Measurements from ENCODE around the gene GPR158. TPM values are rescaled to one million over a fixed set of nuclear protein-coding genes. Genes with fewer than 3 reads are reported as not detected.

The GPR158 gene
- total RNA-seq, 1 donor from 2014 or later, result 0.12 TPM

DNA sequence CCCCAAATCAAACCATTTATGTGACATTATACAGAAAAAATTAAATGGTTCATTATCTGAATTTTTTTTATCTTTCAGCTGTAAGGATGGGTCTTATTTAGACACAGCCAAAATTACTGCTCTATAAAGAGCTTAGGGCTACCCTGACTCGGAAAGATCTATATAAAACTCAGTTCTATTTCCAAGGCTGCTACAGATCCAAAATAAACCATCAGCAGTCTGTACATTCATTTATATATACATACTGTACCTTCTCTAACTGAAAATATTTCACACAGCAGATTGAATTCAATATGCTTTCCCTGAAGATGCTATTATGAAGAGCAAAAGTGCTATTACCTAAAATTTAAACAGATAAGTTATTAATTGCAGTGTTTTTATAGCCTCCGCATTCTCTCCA lies 471.6 kb downstream of the GPR158 start:
- Histone ChIP-seq H3K4me1 (no peaks in the 10 kb centered on the region), H3K27ac (no peak overlapping the region), H3K27me3 (ENCODE audit: low read depth) (no peaks in the 10 kb centered on the region), H3K9me3 (no peaks in the 10 kb centered on the region), H3K36me3 (no peaks in the 10 kb centered on the region), H3K4me3 (no peak overlapping the region)
- ATAC-seq (no peak), DNase-seq (no peak)
- TF ChIP-seq, protein P1, sequence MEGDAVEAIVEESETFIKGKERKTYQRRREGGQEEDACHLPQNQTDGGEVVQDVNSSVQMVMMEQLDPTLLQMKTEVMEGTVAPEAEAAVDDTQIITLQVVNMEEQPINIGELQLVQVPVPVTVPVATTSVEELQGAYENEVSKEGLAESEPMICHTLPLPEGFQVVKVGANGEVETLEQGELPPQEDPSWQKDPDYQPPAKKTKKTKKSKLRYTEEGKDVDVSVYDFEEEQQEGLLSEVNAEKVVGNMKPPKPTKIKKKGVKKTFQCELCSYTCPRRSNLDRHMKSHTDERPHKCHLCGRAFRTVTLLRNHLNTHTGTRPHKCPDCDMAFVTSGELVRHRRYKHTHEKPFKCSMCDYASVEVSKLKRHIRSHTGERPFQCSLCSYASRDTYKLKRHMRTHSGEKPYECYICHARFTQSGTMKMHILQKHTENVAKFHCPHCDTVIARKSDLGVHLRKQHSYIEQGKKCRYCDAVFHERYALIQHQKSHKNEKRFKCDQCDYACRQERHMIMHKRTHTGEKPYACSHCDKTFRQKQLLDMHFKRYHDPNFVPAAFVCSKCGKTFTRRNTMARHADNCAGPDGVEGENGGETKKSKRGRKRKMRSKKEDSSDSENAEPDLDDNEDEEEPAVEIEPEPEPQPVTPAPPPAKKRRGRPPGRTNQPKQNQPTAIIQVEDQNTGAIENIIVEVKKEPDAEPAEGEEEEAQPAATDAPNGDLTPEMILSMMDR (IDR thresholded peaks at IDR 0.05), result no peak
- intact Hi-C loops (cut with DNase I), result no loop called here

DNA sequence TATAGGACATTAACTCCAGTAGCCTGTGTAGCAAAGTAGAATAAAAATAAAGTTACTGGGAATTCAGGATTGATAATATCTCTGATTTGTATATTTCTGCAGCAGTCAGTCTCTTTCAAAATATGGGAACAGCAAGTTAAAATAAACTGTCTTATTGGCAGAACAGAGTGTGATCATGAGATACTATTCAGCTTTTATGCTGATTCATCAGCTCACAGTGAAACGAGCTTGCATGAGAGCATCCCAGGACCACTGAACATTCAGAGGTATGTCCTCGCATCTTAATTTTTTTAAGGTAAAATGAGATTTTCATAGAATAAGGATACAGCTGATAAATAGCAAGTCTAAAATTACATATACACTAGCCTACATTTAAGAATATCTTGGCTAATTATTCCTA lies 476.7 kb downstream of the GPR158 start:
- ATAC-seq (no peak), DNase-seq (no peak)
- no peak overlapping the region for H3K4me3 ChIP-seq
- no peaks in the 10 kb centered on the region for H3K9me3 ChIP-seq
- TF ChIP-seq, protein P1 (IDR thresholded peaks at IDR 0.05), result no peak
- no peaks in the 10 kb centered on the region for H3K4me1 ChIP-seq
- intact Hi-C loops (cut with DNase I), result no loop called here
- H3K36me3 ChIP-seq, result no peaks in the 10 kb centered on the region
- no peak overlapping the region for H3K27ac ChIP-seq
- H3K27me3 ChIP-seq (ENCODE audit: low read depth), result no peaks in the 10 kb centered on the region

Other genes starting within 250 kb of the GPR158 start
- gene PRTFDC1, start 222.4 kb upstream of the GPR158 start, total RNA-seq, result 3.8 TPM
- gene ENKUR, start 158.8 kb upstream of the GPR158 start, total RNA-seq, result 6.5 TPM
- gene THNSL1, start 158.4 kb upstream of the GPR158 start, total RNA-seq, result 2.7 TPM